IPS-18a (cell line): Measurements from ENCODE around the gene CHRM2.

Experiments used
- H3K27ac ChIP-seq: one replicate; pipeline ENCODE4 v1.5.1; 2013; ENCODE audit warnings: low read length
- H3K27me3 ChIP-seq: one replicate; pipeline ENCODE4 v1.6.1; 2013; ENCODE audit warnings: mild to moderate bottlenecking, low read length; ENCODE audit not compliant: control insufficient read depth, insufficient read depth
- H3K36me3 ChIP-seq: one replicate; pipeline ENCODE4 v1.6.1; 2013; ENCODE audit warnings: low read depth, low read length; ENCODE audit not compliant: control insufficient read depth
- H3K4me1 ChIP-seq: one replicate; pipeline ENCODE4 v1.6.1; 2013; ENCODE audit warnings: low read depth, low read length; ENCODE audit not compliant: control insufficient read depth
- H3K4me3 ChIP-seq: one replicate; pipeline ENCODE4 v1.5.1; 2013; ENCODE audit warnings: low read length
- H3K9ac ChIP-seq: one replicate; pipeline ENCODE4 v1.6.1; 2013; ENCODE audit warnings: mild to moderate bottlenecking, low read length, moderate library complexity
- H3K9me3 ChIP-seq: one replicate; pipeline ENCODE4 v1.6.1; 2013; ENCODE audit warnings: low read depth, low read length; ENCODE audit not compliant: control insufficient read depth

CHRM2 gene

DNA sequence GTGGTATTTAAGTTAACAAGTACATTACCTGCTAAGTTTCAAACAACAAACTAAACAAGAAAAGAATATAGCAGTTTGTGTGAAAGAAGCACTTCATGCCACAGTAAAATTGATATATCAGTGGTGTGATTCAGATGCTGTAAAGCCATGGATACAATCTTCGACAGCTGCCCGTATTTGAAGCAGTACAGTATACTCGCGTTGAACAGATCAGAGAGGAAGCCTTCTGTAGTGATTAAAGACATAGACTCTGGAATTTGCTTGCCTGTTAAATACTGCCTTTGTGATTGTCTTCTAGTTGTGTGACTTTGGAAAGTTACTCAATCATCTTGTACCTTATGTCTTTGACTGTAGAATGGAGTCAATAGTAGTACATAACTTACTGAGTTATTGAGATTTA lies 71.7 kb downstream of the CHRM2 start:
- no peaks in the 10 kb centered on the region for H3K36me3 ChIP-seq
- no peaks in the 10 kb centered on the region for H3K9me3 ChIP-seq
- H3K27me3 ChIP-seq = no peaks in the 10 kb centered on the region
- H3K9ac ChIP-seq = no peak overlapping the region
- peaks cover 3% of the 10 kb centered on the region for H3K4me1 ChIP-seq
- no peak overlapping the region for H3K4me3 ChIP-seq
- no peak overlapping the region for H3K27ac ChIP-seq

- Histone ChIP-seq H3K27me3 (no peaks in the 10 kb centered on the region), H3K4me1 (peaks cover 3% of the 10 kb centered on the region), H3K4me3 (no peak overlapping the region), H3K9me3 (no peaks in the 10 kb centered on the region), H3K27ac (no peak overlapping the region), H3K36me3 (no peaks in the 10 kb centered on the region), H3K9ac (no peak overlapping the region)
Observed at GRCh38 chr7:136940917-136941316, 72.5 kb downstream of the CHRM2 start.

DNA sequence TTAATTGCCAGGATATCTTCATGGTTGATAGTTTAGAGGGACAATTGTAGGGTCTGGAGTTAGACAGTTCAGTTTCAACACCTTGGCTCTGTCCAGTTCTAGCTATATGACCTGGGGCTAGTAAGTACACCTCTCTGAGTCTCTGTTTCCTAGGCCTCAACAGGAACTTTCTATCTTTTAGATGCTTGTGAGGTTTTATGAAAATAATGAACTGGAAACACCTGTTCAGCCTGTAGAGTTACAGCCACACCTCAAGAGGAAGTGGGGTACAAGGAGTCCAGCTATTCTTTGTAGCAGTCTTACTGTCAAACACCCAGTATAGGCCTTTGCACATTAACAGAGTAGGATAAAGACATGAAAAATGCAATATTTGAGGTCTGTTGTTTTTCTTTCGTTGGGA lies 73.4 kb downstream of the CHRM2 start:
- Histone ChIP-seq H3K27me3 (no peaks in the 10 kb centered on the region), H3K27ac (no peak overlapping the region), H3K9ac (no peak overlapping the region), H3K4me3 (no peak overlapping the region), H3K36me3 (no peaks in the 10 kb centered on the region), H3K9me3 (no peaks in the 10 kb centered on the region), H3K4me1 (peaks cover 3% of the 10 kb centered on the region)

GRCh38 chr7:136942401-136942800 lies 73.9 kb downstream of the CHRM2 start:
- Histone ChIP-seq H3K9ac (no peak overlapping the region), H3K27me3 (no peaks in the 10 kb centered on the region), H3K4me3 (no peak overlapping the region), H3K9me3 (no peaks in the 10 kb centered on the region), H3K27ac (no peak overlapping the region), H3K36me3 (no peaks in the 10 kb centered on the region), H3K4me1 (peaks cover 3% of the 10 kb centered on the region)

DNA sequence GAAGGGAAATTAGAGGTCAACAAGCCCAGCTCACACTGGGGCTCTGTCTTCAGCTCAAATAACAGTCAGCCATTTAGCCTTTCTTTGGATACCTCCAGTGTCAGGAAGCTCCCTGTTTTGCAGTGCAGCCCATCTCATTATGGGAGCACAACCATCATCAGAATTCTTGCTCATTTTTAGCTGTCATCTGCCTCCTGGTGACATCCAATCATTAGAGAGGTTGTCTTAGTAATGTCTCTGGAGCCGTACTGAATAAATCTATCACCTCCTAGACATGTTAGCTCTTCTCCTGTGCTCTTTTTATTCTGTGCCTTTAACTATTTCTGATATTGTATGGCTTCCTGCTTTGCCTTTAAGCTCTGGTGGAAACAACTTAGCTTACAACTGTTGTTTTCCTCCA lies 74.5 kb downstream of the CHRM2 start:
- H3K27ac ChIP-seq = no peak overlapping the region
- no peaks in the 10 kb centered on the region for H3K9me3 ChIP-seq
- peaks cover 3% of the 10 kb centered on the region for H3K4me1 ChIP-seq
- H3K4me3 ChIP-seq = no peak overlapping the region
- H3K9ac ChIP-seq = no peak overlapping the region
- no peaks in the 10 kb centered on the region for H3K36me3 ChIP-seq
- H3K27me3 ChIP-seq = no peaks in the 10 kb centered on the region

GRCh38 chr7:136947347-136947746 lies 78.9 kb downstream of the CHRM2 start:
- H3K4me1 ChIP-seq = peaks cover 3% of the 10 kb centered on the region
- H3K36me3 ChIP-seq = no peaks in the 10 kb centered on the region
- no peak overlapping the region for H3K9ac ChIP-seq
- no peak overlapping the region for H3K4me3 ChIP-seq
- no peak overlapping the region for H3K27ac ChIP-seq
- no peaks in the 10 kb centered on the region for H3K27me3 ChIP-seq
- H3K9me3 ChIP-seq = no peaks in the 10 kb centered on the region

DNA sequence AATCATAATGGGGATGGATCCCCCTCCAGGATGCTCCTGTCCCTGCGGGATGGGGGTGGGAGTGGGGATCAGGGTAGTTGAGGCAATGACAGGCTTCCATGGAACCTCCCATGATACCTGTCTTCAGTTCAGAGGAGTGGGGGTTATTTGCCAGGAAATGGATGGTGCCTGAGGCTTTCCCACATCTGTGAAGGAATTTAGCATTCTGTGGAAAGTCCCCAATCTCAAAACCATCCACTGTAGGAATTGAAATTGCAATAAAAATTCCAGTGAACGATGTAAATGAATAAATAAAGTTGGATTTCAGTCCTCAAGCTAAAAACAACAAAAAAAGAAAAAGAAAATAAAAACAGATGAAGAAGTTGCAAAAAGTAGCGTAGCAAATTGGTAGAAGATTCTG lies 81.9 kb downstream of the CHRM2 start:
- Histone ChIP-seq H3K27ac (no peak overlapping the region), H3K9me3 (no peaks in the 10 kb centered on the region), H3K36me3 (no peaks in the 10 kb centered on the region), H3K4me1 (no peaks in the 10 kb centered on the region), H3K4me3 (no peak overlapping the region), H3K27me3 (no peaks in the 10 kb centered on the region), H3K9ac (no peak overlapping the region)

DNA sequence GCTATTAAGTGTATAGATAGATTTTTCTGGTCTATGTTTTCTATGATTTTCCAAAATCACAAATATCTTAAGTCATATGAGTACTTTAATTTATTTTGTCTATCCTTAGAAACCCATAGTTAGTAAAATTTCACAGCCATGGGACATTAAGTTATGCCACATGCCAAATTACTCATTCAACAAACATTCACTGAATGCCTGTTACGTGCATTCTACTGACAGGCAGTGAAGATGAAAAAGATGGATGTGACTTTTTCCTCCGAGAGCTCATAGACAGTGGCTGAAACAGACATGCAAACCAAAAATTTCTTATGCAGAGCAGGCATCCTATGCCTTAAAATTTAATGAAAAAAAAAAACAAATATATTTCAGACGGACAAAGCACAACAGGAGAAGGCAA lies 84.9 kb downstream of the CHRM2 start:
- Histone ChIP-seq H3K4me3 (no peak overlapping the region), H3K27ac (no peak overlapping the region), H3K4me1 (no peaks in the 10 kb centered on the region), H3K27me3 (no peaks in the 10 kb centered on the region), H3K36me3 (no peaks in the 10 kb centered on the region), H3K9me3 (no peaks in the 10 kb centered on the region), H3K9ac (no peak overlapping the region)

GRCh38 chr7:136956232-136956631 lies 87.8 kb downstream of the CHRM2 start:
- H3K36me3 ChIP-seq = no peaks in the 10 kb centered on the region
- H3K9ac ChIP-seq = no peak overlapping the region
- no peaks in the 10 kb centered on the region for H3K27me3 ChIP-seq
- no peaks in the 10 kb centered on the region for H3K4me1 ChIP-seq
- H3K9me3 ChIP-seq = no peaks in the 10 kb centered on the region
- no peak overlapping the region for H3K4me3 ChIP-seq
- H3K27ac ChIP-seq = no peak overlapping the region

DNA sequence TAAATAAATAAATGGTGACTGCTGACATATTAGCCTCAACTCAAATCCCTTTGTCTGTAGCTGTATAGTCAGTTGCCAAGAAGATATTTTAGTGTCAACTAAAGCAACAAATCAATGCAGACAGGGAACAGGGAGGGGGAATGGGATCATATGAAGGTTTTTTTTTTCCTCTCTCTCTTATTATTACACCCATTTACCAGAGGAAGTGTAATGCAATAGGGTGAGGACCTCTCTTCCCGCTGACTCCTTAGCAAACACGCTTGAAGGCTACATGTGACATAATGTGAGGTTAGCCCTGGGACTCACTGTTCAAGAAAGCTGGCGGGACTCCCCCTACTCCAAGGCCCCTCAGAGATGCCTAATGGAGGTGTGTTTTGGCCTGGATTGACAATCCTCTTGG lies 88.2 kb downstream of the CHRM2 start:
- H3K27ac ChIP-seq = no peak overlapping the region
- H3K4me1 ChIP-seq = no peaks in the 10 kb centered on the region
- H3K4me3 ChIP-seq = no peak overlapping the region
- no peak overlapping the region for H3K9ac ChIP-seq
- no peaks in the 10 kb centered on the region for H3K9me3 ChIP-seq
- H3K36me3 ChIP-seq = no peaks in the 10 kb centered on the region
- H3K27me3 ChIP-seq = no peaks in the 10 kb centered on the region

DNA sequence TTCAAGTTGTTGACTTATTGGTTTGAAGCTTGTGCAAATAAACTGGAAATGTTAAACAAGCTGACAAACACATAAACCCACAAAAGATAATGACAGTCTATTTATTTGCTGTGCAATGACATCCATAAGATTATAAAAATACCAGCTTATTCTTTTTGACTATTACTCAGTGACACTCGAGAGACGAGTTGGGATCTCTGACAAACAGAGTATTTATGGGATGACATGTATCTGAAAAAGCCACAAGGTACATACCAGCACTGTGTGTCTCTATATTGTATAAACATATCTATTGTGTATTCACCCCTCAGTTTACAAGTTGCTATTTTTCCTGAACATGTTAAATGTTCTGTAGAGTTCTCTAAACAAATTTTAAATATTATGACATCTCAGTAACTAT lies 88.9 kb downstream of the CHRM2 start:
- Histone ChIP-seq H3K27me3 (no peaks in the 10 kb centered on the region), H3K27ac (no peak overlapping the region), H3K4me3 (no peak overlapping the region), H3K4me1 (no peaks in the 10 kb centered on the region), H3K36me3 (no peaks in the 10 kb centered on the region), H3K9me3 (no peaks in the 10 kb centered on the region), H3K9ac (no peak overlapping the region)

DNA sequence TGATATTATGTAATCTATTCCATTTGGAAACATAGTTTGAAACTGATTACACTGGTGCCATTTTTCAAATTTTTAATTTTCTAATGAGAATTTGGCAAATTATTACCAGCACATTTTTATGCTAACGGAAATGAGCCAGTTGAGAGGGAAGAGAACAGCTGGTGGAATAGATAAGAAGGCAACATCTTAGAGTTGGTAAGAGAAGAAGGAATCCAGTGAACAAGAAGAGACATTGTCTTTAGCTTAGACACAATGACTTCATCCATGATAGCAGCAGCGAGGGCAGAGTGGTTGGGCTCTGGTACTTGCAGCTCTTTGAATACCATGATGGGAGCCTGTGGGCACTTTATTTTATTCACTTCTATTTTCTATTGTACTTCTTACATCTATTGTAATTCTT lies 89.6 kb downstream of the CHRM2 start:
- no peak overlapping the region for H3K27ac ChIP-seq
- no peaks in the 10 kb centered on the region for H3K27me3 ChIP-seq
- H3K9ac ChIP-seq = no peak overlapping the region
- no peak overlapping the region for H3K4me3 ChIP-seq
- no peaks in the 10 kb centered on the region for H3K36me3 ChIP-seq
- no peaks in the 10 kb centered on the region for H3K4me1 ChIP-seq
- H3K9me3 ChIP-seq = no peaks in the 10 kb centered on the region
